ENCODE measurements around the gene FOLR2.
"Not testable (repeated sequence)": the region's sequence is repeated elsewhere in the genome, so short reads cannot be mapped to it uniquely, and the experiment has no call there.

Gene FOLR2

GRCh38 chr11:72216638-72217037 lies at the start of gene FOLR2:
TSS of gene FOLR2 (plus strand) at chr11:72216794. CDS start at chr11:72218585, 1,791 bp downstream.
- DNase-seq (ENCODE audit: low read depth): no peak
- H3K4me3 ChIP-seq (ENCODE audit: control insufficient read depth, low read depth, low read length): no peak within 1 kb of the TSS
- TF ChIP-seq CTCF (conservative IDR thresholded peaks at IDR 0.05; ENCODE audit: control insufficient read depth, insufficient read depth, low read depth, low read length): no peak

- DNase-seq (ENCODE audit: low read depth); H3K4me3 ChIP-seq (ENCODE audit: control insufficient read depth, low read depth, low read length): not testable (repeated sequence)
Measured at GRCh38 chr11:72169046-72169555, 47.5 kb upstream of the FOLR2 start.

GRCh38 chr11:72169754-72170153 lies 46.8 kb upstream of the FOLR2 start:
- DNase-seq (ENCODE audit: low read depth); H3K4me3 ChIP-seq (ENCODE audit: control insufficient read depth, low read depth, low read length): not testable (repeated sequence)

GRCh38 chr11:72172043-72172442 lies 44.6 kb upstream of the FOLR2 start:
- not testable (repeated sequence) for DNase-seq (ENCODE audit: low read depth); H3K4me3 ChIP-seq (ENCODE audit: control insufficient read depth, low read depth, low read length)

GRCh38 chr11:72173291-72173690 lies 43.3 kb upstream of the FOLR2 start:
- TF ChIP-seq CTCF (conservative IDR thresholded peaks at IDR 0.05; ENCODE audit: control insufficient read depth, insufficient read depth, low read depth, low read length): no peak
- no peak overlapping the region for H3K4me3 ChIP-seq (ENCODE audit: control insufficient read depth, low read depth, low read length)
- no peak for DNase-seq (ENCODE audit: low read depth)

GRCh38 chr11:72174302-72175070 lies 42.1 kb upstream of the FOLR2 start:
- TF ChIP-seq CTCF (conservative IDR thresholded peaks at IDR 0.05; ENCODE audit: control insufficient read depth, insufficient read depth, low read depth, low read length): no peak
- no peak for DNase-seq (ENCODE audit: low read depth)
- no peak overlapping the region for H3K4me3 ChIP-seq (ENCODE audit: control insufficient read depth, low read depth, low read length)

GRCh38 chr11:72177656-72178055 lies 38.9 kb upstream of the FOLR2 start:
- no peak overlapping the region for H3K4me3 ChIP-seq (ENCODE audit: control insufficient read depth, low read depth, low read length)
- TF ChIP-seq CTCF (conservative IDR thresholded peaks at IDR 0.05; ENCODE audit: control insufficient read depth, insufficient read depth, low read depth, low read length): no peak
- no peak for DNase-seq (ENCODE audit: low read depth)

DNA sequence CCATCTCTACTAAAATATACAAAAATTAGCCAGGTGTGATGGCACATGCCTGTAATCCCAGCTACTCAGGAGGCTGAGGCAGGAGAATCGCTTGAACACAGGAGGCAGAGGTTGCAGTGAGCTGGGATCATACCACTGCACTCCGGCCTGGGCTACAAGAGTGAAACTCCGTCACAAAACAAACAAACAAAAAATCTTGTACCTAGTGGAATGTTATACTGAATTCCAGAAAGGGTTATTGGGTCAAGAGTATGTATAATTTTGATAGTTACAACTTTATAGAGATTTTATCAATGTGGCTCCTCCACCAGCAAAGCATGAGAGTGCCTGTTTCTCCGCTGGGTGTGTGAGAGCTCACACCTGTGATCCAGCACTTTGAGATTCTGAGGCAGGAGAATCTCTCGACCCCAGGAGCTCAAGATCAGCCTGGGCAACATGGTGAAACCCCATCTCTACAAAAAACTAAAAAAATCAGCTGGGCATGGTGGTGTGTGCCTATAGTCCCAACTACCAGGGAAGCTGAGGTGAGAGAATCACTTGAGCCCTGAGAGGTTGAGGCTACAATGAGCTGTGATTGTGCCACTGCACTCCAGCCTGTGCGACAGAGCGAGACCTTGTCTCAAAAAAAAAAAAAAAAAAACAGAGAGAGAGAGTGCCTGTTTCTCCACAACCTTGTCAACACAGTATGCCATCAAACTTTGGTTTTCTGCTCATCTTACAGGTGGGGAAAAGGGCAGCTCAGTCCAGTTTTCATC lies 37.4 kb upstream of the FOLR2 start:
- DNase-seq (ENCODE audit: low read depth): no peak
- no peak for TF ChIP-seq CTCF (conservative IDR thresholded peaks at IDR 0.05; ENCODE audit: control insufficient read depth, insufficient read depth, low read depth, low read length)
- H3K4me3 ChIP-seq (ENCODE audit: control insufficient read depth, low read depth, low read length): no peak overlapping the region

All from fibroblast of mammary gland (primary cell).